Dermis microvascular lymphatic vessel endothelial cell (primary cell): Measurements from ENCODE around the gene HERC5. TPM values are rescaled to one million over a fixed set of nuclear protein-coding genes. Genes with fewer than 3 reads are reported as not detected.
A peak's percentile ranks its signal among the peaks of the same experiment; 100 is the strongest.

ENCODE experiments used
- DNase-seq, 2 donors: peaks; one replicate each; pipeline versions ENCODE4 v3.0.0 to v3.0.0-alpha.2; 2010; ENCODE audit warnings: low read depth in 2 of 2
- total RNA-seq: library from RNA; depleted of rRNA; stranded (reverse); fragments of >200 nt; gene quantifications from 2 replicates; pipeline ENCODE4 v1.2.1, GENCODE V29; 2014

The HERC5 gene
- total RNA-seq, 1 donor from 2014 or later: 1.4 TPM

- DNase-seq: peak in 1 of 2 donors; percentile 43
Observed at GRCh38 chr4:88522702-88523324, 65.9 kb downstream of the HERC5 start.

GRCh38 chr4:88523325-88524129 lies 66.6 kb downstream of the HERC5 start, which contains the start of gene PYURF:
TSS of gene PYURF (minus strand) at chr4:88523776. CDS start at chr4:88523700, 76 bp downstream.
- peak; percentile 66 to 96 for DNase-seq

- no peak for DNase-seq
Observed at GRCh38 chr4:88524171-88524570, 67.3 kb downstream of the HERC5 start.

DNA sequence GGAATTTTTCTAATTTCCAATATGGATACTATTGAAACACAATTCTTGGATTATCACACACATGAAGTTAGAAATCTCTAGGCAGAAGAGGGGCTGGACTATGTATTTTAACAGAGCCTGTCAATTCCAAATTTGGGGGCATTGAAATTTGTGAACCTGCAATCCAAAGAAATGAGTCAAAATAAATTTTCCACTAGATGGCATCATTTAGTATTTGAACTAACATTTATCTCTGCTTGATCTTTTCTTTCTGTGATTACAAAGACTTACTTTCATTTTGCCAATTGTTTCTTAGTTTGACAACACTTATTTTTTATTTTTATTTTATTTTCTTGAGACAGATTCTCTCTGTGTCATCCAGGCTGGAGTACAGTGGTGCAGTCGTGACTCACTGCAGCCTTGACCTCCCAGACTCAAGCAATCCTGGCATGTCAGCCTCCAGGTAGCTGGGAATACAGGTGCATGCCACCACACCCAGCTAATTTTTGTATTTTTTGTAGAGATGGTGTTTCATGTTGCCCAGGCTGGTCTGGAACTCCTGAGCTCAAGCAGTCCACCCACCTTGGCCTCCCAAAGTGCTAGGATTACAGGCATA lies 69.4 kb downstream of the HERC5 start:
- peak in 1 of 2 donors; percentile 21 for DNase-seq

- DNase-seq: no peak
Observed at GRCh38 chr4:88527787-88528186, 70.9 kb downstream of the HERC5 start.

- no peak for DNase-seq
Observed at GRCh38 chr4:88528861-88529260, 71.9 kb downstream of the HERC5 start.

DNA sequence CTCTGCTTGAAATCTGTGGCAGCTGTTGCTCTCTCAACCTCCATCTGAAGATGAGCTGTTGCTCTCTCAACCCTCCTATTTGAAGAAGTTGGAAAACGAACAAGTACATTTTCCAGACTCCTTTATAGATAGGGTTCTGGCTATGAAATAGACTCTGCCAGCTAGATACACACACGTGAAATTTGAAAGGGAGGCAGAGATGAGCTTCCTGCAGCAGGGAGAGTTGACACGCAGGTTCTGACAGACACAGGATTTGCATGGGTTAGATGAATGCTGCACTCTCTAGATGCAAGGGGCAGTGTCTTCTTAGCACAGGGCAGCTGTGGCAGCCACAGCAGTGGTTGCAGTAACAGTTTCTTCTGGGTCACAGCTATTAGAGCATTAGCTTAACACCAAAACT lies 74.6 kb downstream of the HERC5 start:
- no peak for DNase-seq

DNA sequence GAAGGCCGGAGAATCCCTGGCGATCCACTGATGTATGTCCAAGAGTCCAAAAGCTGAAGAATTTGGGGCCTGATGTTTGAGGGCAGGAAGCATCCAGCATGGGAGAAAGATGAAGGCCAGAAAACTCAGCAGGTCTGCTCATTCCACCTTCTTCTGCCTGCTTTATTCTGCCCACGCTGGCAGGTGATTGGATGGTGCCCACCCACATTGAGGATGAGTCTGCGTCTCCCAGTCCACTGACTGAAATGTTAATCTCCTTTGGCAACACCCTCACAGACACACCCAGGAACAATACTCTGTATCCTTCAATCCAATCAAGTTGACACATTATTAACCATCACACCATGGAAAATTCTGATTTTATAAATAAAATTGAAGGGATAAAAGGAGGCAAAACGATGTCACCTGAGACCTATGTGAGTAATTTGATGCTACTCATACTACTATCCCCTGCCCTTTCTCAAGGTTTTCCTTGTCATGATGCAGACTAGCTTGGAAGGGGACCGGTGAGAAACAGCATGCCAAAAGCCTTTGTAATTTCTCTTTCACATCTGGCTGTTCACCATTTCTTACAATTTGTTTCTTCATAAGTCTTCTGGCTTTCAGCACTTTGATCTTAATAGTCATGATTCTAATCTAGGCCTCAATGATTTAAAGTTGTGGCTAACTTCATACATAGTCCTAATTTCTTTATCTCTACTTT lies 76.3 kb downstream of the HERC5 start:
- DNase-seq: peak in 1 of 2 donors; percentile 13

- peak; percentile 29 to 77 for DNase-seq
Observed at GRCh38 chr4:88533937-88534750, 77.2 kb downstream of the HERC5 start.

DNA sequence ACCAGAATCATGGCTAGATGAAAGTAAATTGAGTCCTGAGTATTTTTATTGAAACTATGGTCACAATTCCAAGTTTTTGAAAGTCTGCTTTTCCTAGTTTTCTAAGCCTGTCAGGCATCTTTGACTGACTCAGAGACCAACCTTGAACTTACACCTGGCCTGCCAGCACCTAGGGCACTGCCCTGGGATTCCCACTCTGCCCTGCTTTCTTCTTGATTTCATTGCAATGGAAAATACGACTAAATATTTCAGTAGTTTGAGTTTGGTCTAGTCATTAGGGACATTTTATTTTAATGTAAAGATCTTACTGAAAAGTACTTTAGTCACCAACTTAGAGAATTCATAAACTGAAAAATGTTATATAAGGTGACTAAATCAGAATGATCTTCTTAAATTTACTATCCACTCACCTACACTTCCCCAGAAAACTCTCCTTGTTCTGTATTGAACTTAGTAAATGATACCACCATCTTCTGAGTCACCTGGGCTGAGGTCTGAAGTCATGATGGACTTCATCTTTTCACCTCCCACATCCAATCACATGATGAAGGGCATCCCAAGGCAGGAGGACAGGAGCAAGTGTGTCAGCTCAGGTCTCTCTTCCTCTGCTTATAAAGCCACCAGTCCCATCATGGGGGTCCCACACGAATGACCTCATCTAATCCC lies 78.3 kb downstream of the HERC5 start:
- DNase-seq: no peak

GRCh38 chr4:88537709-88538108 lies 80.8 kb downstream of the HERC5 start:
- DNase-seq: no peak

GRCh38 chr4:88539322-88540068 lies 82.6 kb downstream of the HERC5 start:
- peak; percentile 33 to 61 for DNase-seq

GRCh38 chr4:88549815-88550214 lies 92.9 kb downstream of the HERC5 start:
- no peak for DNase-seq

Other genes starting within 250 kb of the HERC5 start
- 3.9 and 5.2 TPM in 2 replicates for gene PPM1K, start 172.6 kb upstream of the HERC5 start, total RNA-seq
- gene HERC6, start 78.3 kb upstream of the HERC5 start, total RNA-seq: 5.4 and 6.7 TPM in 2 replicates
- 80.8 and 94.1 TPM in 2 replicates for gene PYURF, start 66.7 kb downstream of the HERC5 start, total RNA-seq
- 7.7 and 8.3 TPM in 2 replicates for gene HERC3, start 135.4 kb downstream of the HERC5 start, total RNA-seq
- gene NAP1L5, start 240.7 kb downstream of the HERC5 start, total RNA-seq: 1.9 and 2.4 TPM in 2 replicates